ENCODE data around the gene PATJ.

Gene PATJ

GRCh38 chr1:61732726-61733125 is 9.6 kb upstream of the PATJ start:
- Histone ChIP-seq H3K4me3 (replicated peaks; ENCODE audit: insufficient read depth, low read length) (no peak overlapping the region), H3K27ac (replicated peaks) (peak overlapping the region; percentile 41), H3K27me3 (ENCODE audit: insufficient read depth, poor library complexity, severe bottlenecking) (no peaks in the 10 kb centered on the region)
- no peak for DNase-seq (ENCODE audit: low read depth in 1 of 2, low spot score in 1 of 2)
- TF ChIP-seq SPI1 (IDR thresholded peaks at IDR 0.05; ENCODE audit: borderline replicate concordance, low read depth) (no peak), GABPA (IDR thresholded peaks at IDR 0.05; ENCODE audit: low read depth) (no peak), POLR2AphosphoS5 (IDR thresholded peaks at IDR 0.05; ENCODE audit: low read depth) (no peak), REST (IDR thresholded peaks at IDR 0.05; ENCODE audit: insufficient replicate concordance, low read depth) (no peak)
- TF ChIP-seq, protein P1, sequence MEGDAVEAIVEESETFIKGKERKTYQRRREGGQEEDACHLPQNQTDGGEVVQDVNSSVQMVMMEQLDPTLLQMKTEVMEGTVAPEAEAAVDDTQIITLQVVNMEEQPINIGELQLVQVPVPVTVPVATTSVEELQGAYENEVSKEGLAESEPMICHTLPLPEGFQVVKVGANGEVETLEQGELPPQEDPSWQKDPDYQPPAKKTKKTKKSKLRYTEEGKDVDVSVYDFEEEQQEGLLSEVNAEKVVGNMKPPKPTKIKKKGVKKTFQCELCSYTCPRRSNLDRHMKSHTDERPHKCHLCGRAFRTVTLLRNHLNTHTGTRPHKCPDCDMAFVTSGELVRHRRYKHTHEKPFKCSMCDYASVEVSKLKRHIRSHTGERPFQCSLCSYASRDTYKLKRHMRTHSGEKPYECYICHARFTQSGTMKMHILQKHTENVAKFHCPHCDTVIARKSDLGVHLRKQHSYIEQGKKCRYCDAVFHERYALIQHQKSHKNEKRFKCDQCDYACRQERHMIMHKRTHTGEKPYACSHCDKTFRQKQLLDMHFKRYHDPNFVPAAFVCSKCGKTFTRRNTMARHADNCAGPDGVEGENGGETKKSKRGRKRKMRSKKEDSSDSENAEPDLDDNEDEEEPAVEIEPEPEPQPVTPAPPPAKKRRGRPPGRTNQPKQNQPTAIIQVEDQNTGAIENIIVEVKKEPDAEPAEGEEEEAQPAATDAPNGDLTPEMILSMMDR (IDR thresholded peaks at IDR 0.05; ENCODE audit: insufficient read depth, low read length), result no peak

DNA sequence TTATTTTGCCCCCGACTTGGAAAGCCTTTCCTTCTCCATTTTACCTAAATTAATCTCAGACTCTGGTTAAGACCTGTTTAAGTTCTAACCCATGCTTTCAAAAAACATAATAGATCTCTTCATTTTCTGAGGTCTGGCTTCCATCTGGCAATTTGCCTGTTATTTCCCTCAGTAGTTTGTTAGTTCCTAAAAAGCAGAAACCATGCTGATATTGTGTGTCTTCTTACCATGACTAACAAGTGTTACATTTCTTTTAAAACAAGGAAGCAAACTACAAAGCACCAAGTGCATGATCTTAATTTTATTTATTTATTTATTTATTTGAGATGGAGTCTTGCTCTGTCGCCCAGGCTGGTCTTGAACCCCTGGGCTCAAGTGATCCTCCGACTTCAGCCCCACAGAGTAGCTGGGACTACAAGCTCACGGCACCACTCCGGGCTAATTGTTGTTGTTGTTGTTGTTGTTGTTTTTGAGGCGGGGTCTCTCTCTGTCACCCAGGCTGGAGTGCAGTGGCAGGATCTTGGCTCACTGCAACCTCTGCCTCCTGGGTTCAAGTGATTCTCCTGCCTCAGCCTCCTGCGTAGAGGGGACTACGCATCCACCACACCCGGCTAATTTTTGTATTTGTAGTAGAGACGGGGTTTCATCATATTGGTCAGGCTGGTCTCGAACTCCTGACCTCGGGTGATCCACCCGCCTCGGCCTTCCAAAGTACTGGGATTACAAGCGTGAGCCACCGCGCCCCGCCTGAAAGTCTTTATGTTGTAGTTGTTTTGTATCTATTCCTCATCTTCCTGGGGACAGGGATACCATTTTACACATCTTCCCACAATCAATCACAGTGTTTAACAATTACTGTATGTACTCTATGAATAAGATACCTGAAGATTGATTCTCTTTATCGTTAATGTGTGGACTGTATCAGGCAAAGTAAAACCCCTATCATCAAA is 1.3 kb upstream of the PATJ start:
- DNase-seq (ENCODE audit: low read depth in 1 of 2, low spot score in 1 of 2), result no peak
- H3K27me3 ChIP-seq (ENCODE audit: insufficient read depth, poor library complexity, severe bottlenecking), result no peaks in the 10 kb centered on the region
- no peak overlapping the region for H3K27ac ChIP-seq (replicated peaks)
- no peak overlapping the region for H3K4me3 ChIP-seq (replicated peaks; ENCODE audit: insufficient read depth, low read length)
- TF ChIP-seq GABPA (IDR thresholded peaks at IDR 0.05; ENCODE audit: low read depth) (no peak), POLR2AphosphoS5 (IDR thresholded peaks at IDR 0.05; ENCODE audit: low read depth) (no peak), REST (IDR thresholded peaks at IDR 0.05; ENCODE audit: insufficient replicate concordance, low read depth) (no peak), SPI1 (IDR thresholded peaks at IDR 0.05; ENCODE audit: borderline replicate concordance, low read depth) (no peak)
- TF ChIP-seq, protein P1 (IDR thresholded peaks at IDR 0.05; ENCODE audit: insufficient read depth, low read length), result no peak

- no peak overlapping the region for H3K27ac ChIP-seq (replicated peaks)
- TF ChIP-seq REST (IDR thresholded peaks at IDR 0.05; ENCODE audit: insufficient replicate concordance, low read depth), result no peak
- no peaks in the 10 kb centered on the region for H3K27me3 ChIP-seq (ENCODE audit: insufficient read depth, poor library complexity, severe bottlenecking)
- H3K4me3 ChIP-seq (replicated peaks; ENCODE audit: insufficient read depth, low read length), result peak overlapping the region; percentile 59
- DNase-seq (ENCODE audit: low read depth in 1 of 2, low spot score in 1 of 2), result no peak
Measured at GRCh38 chr1:61742620-61743430, 545 bp downstream of the PATJ start.

All from HL-60 (cell line).